Dermis blood vessel endothelial cell (primary cell): ENCODE data around the gene AATK. TPM values are rescaled to one million over a fixed set of nuclear protein-coding genes. Genes with fewer than 3 reads are reported as not detected.

Source experiments
- DNase-seq: peaks from one replicate; pipeline ENCODE4 v3.0.0; 2010
- total RNA-seq: library from RNA; depleted of rRNA; stranded (reverse); fragments of >200 nt; gene quantifications from 2 replicates; pipeline ENCODE4 v1.2.3, GENCODE V29; 2014

AATK gene
- total RNA-seq, 1 donor from 2014 or later: 4.1 TPM

DNA sequence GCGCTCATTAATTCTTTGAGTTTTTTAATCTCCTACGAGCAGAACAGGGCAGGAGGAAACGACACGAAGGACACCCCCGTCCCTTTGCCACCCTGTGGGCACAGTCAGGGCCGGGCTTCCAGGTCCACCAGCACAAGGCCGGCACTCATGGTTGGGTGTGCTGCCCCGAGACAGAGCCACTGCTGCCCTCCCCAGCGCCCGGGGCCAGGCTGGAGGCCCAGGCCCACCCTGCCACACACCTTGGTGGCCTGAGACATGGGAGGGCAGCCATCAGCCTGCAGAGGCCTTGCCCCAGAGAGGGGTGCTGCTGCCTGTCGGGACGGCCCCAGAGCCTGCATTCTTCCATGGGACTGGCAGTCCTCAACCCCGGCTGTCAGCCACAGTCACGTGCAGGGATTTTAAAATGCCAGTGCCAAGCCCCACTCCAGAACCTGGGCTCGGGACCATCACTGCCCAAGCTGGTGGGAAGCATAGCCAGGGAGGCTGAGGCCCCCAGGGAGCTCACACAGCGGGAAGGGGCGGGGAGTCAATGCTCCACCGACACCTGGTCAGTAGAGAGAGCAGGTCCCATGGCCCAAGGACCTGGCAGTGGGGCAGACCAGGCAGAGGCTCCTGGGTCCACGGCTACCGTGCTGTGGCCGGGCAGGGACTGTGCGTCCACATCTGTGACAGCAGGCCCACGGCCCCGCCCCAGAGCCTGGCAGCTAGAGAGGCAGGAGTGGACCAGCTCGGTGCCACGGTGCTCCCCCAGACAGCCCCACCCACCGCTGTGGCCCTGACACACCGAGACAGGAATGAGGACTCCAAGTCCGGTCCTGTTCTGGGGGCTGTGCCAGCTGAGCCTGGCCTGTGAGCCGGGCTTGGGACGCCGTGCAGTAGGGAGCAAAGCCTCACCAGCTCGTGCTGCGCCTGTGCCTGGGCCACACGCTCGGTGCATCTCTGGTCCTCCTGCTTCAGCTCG lies 29.2 kb upstream of the AATK start:
- DNase-seq: no peak

DNA sequence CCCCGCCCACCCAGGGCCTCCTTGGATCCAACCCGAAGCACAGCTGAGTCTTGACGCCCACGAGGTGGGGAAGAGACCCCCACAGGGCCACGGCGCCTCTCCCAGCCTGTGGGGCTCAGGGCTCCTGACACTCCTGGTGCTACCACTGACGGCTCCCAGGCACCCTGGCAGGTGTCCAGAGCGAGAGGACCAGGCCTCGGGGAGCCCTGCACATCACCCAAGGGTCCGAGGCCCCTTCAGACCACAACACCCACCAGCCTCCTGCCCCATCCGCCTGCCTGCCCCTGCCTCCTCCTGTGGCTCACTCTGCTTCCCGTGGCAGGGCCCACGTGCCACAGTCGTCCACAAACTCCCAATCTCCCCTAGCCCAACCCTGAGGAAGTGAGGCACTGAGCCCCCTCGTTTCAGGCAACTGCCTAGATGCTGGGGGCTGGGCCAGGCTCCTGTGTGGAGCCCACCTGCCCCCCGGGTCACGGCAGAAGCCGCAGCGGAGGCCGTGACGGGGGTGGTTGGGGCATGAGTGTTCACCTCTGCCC lies 28.3 kb upstream of the AATK start:
- no peak for DNase-seq

DNA sequence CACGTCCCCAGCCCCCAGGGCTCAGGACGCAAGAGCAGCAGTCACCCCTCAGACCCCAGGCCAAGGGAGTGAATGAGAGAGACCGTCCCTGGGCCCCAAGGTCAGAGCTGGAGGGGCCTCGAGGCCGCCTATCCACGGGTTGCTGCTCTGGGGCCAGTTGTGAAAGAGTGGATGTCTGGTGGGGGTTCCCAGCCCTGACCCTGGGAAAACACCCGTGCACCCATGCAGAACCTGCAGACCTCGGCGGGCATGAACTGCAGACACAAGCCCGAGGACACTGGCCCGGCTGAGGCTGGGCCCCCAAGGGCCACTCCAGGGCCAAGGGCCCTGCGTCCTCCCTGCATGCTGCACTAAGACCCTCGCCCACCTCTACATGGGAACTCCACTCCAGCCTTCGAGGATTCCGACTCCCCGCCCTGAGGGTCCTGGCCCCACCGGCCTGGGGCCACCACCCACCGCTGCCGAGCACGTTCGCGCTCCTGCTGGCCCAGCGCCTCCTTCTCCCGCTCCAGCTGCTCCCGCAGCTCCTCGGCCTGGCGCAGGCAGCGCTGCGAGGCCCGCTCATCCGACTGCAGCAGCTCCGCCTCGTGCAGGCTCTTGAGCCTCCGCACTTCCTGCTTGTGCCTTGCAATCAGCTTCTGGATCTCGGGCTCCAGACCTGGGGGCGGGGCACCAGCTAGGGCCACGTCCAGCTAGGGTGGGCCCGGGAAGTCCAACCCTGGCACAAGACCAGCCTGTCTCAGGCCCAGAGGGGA lies 27.6 kb upstream of the AATK start:
- no peak for DNase-seq

DNA sequence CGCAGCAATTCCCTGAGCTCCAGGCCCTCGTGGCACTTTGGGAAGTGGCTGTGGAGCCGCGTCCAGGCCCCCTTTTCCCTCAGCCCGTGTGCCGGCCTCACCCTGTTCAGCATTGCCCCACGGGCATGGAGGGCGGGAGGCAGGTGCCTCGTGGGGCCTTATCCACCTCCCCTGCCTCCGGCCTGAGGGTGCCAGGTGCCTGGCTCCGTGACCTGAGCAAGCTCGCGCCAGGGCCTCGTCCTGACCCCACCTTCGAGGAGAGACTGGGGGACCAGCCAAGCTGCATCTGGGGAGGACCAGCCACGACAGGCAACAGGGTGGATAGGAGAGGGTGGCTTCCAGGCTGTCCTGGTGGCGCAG lies 27.0 kb upstream of the AATK start:
- DNase-seq: no peak

DNA sequence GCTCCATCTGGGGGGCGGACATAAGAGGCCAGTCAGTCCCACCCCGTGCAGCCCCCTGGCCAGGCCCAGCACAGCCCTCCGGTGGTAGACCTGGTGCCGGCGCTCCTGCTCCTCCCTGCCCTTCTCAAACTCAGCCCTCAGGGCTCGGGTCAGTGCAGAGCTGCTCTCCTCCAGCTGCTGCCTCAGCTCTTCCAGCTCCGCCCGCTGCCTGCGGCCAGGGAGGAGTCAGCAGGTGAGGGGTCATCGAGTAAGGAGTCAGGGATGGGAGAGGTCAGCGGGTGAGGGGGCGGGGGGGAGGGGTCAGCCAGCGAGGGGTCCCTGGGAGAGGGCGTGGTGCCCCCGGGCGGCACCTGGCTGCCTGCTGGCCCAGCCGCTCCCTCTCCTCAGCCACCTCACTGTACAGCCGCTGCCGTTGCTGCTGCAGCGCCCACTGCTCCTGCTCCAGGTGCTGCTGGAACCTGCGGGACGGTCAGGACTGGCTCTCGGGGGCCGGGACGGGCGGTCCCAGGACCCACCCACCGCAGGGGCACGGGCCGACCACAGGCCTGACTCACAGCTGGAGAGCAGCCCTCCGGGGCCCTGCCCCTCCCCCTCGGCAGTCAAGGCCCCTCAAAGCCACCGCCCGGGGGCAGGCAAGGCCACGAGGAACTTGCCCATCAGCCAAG lies 26.5 kb upstream of the AATK start:
- DNase-seq: no peak

DNA sequence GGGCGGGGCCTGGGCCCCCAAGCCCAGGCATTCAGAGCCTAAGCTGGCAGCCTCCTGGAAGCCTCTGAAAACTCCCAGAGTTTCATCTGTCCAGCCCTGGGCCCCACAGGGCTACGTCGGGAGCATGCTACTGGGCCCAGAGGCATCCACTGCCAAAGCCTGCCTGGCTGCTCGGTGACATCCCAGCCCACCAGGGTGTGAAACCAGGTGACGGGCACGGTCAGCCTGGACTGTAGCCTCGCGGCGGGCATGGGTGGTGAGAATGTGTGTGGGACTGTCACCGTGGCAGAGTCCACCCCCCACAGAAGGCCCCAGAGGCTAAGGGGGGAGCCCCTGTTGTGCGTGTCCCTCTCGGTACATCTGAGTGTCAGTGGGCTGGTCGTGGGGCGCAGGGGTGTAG lies 25.6 kb upstream of the AATK start:
- no peak for DNase-seq

DNA sequence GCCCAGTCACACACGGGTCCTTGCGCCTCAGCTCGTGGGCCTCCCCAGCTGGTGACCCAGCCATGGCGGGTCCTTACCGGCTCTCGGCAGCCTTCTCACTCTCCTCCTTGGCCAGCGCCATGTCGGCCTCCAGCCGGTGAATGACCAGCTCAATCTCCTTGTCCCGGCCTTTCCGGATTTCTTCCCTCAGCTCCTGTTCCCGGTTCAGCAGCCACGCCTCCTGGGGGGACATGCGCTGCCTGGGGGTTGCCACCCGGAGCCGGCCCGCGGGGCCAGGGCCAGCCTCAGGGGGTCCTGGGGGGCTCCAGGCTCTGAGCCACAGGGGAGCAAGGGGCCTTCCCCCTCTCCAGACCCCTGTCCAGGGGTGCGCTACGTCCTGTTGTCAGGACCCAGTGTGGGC lies 25.1 kb upstream of the AATK start:
- DNase-seq: no peak

DNA sequence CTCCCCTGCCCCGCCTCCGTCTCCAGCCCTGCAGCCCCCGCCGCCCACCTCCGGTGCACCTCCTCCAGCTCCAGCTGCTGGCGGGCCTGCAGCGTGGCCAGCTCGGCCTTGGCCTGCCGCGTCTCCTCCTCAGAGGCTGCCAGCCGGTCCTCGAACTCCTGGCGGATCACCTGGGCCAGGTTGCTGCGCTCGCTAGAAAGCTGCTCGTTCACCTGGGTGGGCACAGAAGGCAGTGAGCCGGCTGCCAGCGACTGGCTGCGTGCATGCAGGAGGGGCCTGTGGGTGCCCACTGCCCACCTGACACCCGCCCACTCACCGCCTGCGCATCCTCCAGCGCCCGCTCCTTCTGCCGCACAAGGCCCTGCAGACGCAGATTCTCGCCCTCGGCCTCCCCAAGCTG lies 24.6 kb upstream of the AATK start:
- no peak for DNase-seq

DNA sequence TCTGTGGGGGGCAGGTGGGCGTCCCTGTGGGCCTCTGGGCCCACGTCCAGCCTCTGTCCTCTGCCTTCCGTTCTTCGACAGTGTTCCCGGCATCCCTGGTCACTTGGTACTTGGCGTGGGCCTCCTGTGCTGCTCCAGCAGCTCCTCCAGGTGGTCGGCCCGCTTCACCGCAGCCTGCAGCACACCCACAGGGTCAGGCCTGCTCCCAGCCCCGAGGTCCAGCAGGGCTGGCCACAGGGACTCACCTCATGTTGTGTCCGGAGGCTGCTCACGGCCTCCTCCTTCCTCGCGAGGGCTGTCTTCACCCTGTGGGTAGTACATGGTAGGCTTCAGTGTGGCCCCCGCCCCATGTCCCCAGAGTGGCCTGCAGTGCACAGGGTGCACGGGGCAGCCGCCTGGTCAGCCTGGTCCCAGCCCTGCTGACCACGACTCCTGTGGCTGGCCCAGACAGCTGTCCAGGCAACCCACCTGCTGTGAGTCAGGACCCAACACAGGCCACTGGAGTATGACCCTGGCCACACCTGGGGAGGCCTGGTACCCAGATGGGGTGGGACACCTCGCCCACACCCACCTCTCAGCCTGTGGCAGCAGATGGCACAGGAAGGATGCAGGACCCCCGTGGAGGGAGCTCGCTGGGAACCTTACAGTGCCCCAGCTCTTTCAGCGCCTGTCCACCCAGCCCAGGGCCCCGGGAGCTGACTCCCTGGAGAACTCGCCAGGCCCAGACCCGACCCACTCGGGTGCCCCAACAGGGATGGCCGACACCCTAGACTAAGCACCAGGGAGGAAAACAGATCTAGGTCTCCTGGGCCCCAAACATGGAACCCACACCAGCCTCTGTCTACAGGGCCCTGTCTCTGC lies 23.9 kb upstream of the AATK start:
- peak; percentile 53 for DNase-seq

DNA sequence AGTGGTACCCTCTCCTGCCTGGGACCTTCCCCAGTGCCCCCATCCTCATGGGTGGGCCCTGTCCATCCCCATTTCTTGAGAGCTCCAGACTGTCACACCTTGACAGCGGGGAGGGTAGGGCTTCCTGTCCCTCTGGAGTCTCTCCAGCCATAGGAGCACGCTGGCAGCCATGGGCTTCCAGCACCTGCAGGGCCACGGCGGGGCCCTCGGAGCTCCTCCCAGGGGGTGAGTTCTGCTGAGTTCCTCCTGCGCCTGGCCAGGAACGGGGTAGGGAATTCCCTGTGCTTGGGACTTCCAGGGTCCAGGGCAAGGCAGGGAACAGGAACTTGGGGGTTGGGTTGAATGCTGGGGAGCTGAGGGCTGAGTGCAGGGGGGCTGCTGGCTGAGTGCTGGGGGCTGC lies 23.0 kb upstream of the AATK start:
- no peak for DNase-seq

DNA sequence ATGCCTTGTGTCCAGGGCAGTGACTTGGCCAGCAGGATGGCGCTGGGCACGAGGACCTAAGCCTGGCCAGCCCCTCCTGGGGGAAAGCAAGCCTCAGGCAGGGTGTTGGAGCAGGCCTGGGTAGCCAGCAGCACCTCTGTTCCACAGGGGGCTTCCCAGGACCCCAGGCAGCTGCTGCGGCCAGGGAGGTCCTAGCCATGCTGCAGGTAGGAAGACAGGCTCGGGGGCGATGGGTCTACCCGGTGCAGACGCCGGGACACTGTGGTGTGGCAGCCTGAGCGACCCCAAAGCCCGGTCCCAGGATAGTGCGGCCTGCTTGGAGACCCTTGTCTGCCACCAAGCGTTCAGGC lies 22.4 kb upstream of the AATK start:
- no peak for DNase-seq

DNA sequence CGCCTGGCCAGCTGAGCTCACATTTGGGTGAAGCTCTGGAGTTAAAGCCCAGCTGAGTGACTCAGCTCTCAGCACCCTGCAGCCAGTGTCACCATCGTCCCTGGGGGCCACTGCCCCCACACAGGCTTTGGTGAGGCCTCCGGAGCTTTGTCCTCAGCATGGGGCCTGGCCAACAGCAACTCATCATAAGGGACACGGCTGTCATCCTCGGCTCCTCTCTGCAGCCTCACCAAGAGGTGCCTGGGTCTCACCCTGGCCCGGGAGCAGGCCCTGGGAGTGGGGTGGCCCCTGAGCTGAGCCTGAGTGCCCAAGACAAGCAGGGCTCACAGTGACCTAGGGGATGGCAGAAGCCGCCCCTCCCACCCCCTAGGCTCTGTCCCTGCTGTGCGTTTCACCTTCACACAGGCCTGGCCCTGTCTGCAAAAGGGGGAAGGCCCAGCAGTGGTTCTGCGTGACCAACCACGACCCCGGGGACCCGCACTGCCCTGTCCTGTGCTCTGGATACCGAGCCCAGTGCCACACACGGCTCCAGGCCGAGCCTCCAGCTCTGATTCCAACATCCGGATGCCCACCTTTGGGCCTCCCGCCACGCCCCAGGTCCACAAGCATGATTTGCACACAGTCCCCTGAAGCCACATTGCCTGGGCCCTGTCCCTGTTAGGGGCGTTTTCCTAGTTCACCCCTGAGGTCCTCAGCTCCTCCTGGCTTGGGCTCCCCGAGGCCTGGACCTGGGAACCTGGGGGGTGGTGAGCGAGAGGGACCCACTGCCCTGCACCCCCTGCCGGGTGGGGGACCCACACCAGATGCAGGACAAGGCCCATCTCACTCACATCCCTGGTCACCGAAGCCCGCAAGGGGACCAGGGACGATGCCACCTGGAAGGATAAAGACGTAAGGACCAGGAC lies 21.8 kb upstream of the AATK start:
- DNase-seq: no peak

DNA sequence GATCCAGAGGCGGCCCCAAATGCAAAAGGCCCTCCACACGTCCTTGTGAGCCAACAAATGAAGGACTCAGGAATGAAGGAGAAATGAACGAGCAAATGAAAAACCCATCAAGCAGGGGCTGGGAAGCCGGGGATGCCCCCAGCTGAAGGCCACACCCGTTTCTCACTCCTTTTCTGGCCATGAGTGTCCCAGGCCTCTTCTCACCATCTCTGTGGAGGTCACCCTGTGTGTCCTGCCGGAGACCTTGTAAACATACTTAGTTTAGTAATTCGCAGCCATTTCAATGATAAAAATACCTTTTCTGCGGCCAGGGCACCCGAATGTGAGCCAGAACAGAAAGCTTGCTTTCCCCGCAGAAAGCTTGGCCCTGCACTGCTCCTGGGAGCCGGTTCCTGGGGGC lies 21.1 kb upstream of the AATK start:
- DNase-seq: no peak

DNA sequence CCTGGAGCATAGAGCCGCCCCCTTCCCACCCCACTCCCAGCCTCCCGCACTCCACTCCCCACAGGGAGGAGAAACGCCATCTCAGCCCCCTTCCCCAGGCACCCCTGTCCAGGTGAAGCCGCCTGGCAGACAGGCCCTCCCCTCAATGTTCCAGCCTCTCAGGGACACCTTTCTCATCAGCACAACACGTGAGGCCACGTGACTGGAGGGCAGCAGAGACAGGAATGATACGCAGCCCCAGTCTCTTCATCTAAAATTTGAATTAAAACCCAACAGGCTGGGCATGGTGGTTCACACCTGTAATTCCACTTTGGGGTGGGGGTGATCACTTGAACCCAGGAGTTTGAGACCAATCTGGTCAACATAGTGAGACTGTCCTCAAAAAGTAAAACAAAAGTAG lies 20.2 kb upstream of the AATK start:
- DNase-seq: no peak

DNA sequence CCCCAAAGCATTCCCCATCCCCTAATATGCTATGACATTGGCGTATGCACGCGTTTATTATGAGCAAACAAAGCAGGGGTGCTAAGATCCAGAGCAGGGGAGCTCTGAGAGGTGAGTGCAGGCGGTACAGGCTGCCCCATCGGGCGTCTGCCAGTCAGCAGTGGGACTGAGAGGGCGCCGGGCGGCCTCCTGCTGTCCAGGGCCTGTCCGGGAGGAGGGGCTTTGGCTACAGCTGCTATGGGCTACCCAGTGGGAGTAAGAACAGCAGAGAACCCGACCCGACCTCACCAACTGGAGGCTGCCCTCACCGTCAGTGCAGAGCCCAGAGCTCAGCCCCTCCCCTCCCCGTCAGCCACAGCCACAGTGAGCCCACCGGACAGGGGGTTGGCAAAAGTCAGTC lies 18.5 kb upstream of the AATK start:
- DNase-seq: no peak

DNA sequence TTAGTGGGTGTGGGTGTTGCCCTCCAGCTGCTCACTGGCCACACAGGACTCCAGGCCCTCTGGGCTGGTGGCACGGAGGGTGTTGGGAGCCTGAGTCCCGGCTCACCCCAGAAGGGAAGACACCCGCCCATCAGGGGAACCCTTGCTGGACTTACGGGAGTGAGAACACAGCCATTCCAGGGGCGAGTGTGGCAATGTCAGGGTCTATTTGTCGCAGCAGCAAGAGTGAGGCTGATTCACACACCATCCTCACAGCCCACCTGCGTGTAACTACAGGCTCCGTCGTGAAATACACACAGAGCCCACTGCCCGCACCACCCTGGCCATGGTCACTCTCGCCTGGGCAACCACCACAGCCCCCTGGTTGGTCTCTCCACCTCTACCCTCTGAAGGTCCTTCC lies 17.8 kb upstream of the AATK start:
- DNase-seq: no peak

DNA sequence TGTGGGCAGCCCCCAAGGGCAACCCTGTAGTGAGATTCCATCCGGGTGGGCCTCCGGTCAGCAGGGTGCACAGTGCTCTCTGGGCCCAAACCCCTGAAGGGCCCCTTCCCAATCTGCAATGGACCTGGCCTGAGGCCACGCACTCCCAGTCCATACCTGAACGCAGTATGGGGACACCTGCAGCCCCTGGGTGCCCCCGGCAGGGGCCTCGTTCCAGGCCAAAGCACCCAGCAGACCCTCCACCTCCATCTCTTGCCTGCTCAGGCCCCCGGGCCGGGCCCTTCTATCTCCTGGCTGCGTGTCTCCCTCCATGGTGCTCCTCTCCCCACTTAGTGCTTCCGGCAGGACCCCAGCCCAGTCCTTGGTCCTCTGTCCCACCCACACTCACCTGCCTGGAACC lies 17.3 kb upstream of the AATK start:
- DNase-seq: no peak

DNA sequence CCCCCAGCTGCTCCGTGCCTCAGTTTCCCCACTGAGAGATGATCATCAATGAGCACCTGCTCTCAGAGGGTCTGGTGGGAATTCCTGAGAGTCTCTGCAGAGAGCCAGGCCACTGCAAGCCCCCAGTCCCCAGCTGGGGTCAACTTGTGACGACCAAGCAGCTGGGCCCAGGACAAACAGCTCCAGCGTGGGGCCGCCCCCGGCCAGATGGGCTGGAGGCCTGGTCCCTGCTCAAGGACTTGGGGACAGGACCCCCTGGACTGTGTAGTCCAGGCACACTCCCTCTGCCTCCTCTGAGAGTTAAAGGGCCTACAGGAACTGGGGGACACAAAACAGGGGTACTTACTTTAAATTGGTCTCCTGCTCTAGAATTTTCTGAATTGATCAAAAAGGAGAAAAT lies 16.6 kb upstream of the AATK start:
- DNase-seq: no peak

DNA sequence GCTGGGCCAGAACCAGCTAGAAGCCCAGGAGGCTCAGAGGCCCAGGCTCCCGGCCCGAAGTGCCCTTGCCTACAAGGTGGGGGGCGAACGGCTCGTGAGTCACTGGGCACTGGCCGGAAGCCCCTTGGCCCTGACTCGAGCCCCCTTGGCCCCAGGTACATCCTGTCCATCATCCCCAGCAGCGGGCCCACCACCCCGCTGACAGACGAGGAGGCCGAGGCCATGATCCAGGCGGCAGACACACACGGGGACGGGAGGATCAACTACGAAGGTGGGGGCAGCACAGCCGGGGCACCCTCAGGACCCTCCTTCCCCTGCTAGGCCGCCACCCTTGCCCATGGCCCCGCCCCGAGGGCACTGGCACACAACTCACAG lies 15.8 kb upstream of the AATK start:
- DNase-seq: no peak

DNA sequence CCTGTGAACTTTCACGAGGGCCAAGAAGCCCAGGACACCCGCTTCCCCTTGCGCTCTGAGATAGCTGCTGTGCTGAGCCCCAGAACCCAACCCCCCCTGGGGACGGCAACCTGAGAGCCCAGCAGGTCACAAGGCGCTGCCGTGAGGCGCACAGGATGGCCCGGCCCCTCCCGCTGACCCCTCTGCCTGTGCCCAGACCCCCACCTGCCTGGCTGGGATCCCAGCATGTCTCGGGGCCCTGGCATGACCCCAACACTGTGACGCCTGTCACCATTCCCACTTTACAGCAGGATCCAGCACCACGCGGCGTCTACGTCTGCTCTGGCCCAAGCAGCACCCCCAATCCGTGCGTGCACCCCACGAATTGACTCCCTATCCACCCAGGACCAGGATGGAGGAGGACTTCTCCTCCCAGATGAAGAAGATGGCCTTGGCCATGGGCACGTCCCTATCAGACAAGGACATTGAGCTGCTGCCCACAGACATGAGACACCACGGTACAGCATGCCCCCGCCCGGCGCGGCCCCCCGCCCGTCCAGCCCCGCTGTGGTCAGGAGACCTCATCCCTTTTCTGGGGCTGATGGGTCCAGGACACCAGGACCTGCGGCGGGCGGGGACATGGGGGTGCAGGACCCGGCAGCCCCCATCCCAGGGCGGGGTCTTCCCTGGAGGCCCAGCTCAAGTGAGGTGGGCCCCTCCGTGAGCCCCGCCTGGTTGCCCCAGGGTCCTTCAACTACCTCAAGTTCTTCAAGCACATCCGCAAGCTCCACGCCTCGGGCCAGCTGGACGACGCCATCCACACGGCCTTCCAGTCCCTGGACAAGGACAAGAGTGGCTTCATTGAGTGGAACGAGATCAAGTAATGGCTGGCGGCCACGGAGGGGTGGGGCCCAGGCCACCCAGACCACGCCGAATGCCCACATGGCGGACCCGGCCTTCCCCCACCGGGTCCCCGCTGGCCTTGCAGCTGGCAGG lies 15.1 kb upstream of the AATK start:
- no peak for DNase-seq
